ENCODE results near the gene C10orf120.

GRCh38 chr10:122656741-122657140, 42.9 kb downstream of the C10orf120 start:
- TF ChIP-seq CTCF (IDR thresholded peaks at IDR 0.05; ENCODE audit: insufficient read depth, low read length), result no peak
- TF ChIP-seq GABPA (IDR thresholded peaks at IDR 0.05; ENCODE audit: low read depth), result no peak
